Neural cell (in vitro differentiated cells): ENCODE data around the gene OAS3.

Experiments
- EZH2 ChIP-seq: fragments of 200-600, 300-800 bp; shearing (Covaris generic), sonication (generic); IDR thresholded peaks from 2 replicates; pipeline ENCODE4 v1.6.1; 2014; ENCODE audit warnings: antibody characterized with exemption, low read length, borderline replicate concordance, mild to moderate bottlenecking; ENCODE audit not compliant: insufficient read depth, poor library complexity, severe bottlenecking
- POLR2AphosphoS5 ChIP-seq: IDR thresholded peaks from 2 replicates; pipeline ENCODE4 v1.6.1; 2012
- TAF1 ChIP-seq: IDR thresholded peaks from 2 replicates; pipeline ENCODE4 v1.6.1; 2012; ENCODE audit warnings: low read depth
- TF ChIP-seq, protein P1 (sequence below): fragments of 450-650 bp; IDR thresholded peaks from 2 replicates; pipeline ENCODE4 v1.5.1; 2014; ENCODE audit warnings: antibody characterized with exemption, mild to moderate bottlenecking, moderate library complexity; ENCODE audit not compliant: poor library complexity, severe bottlenecking

DNA sequence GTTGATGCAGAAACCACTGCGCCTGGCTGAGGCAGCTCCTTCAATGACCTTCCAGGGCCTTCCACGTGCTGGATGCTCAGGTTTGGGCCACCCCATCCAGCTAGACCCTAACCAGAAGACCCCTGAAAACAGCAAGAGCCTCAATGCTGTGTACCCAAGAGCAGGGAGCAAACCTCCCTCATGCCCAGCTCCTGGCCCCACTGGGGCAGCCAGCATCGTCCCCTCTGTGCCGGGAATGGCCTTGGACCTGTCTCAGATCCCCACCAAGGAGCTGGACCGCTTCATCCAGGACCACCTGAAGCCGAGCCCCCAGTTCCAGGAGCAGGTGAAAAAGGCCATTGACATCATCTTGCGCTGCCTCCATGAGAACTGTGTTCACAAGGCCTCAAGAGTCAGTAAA is 10.5 kb downstream of the OAS3 start:
- TF ChIP-seq, protein P1, sequence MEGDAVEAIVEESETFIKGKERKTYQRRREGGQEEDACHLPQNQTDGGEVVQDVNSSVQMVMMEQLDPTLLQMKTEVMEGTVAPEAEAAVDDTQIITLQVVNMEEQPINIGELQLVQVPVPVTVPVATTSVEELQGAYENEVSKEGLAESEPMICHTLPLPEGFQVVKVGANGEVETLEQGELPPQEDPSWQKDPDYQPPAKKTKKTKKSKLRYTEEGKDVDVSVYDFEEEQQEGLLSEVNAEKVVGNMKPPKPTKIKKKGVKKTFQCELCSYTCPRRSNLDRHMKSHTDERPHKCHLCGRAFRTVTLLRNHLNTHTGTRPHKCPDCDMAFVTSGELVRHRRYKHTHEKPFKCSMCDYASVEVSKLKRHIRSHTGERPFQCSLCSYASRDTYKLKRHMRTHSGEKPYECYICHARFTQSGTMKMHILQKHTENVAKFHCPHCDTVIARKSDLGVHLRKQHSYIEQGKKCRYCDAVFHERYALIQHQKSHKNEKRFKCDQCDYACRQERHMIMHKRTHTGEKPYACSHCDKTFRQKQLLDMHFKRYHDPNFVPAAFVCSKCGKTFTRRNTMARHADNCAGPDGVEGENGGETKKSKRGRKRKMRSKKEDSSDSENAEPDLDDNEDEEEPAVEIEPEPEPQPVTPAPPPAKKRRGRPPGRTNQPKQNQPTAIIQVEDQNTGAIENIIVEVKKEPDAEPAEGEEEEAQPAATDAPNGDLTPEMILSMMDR, result no peak
- TF ChIP-seq POLR2AphosphoS5 (no peak), EZH2 (no peak), TAF1 (no peak)
